ENCODE data around the gene PEBP1.

GRCh38 chr12:118107011-118107410 is 28.9 kb upstream of the PEBP1 start:
- TF ChIP-seq, protein P1, sequence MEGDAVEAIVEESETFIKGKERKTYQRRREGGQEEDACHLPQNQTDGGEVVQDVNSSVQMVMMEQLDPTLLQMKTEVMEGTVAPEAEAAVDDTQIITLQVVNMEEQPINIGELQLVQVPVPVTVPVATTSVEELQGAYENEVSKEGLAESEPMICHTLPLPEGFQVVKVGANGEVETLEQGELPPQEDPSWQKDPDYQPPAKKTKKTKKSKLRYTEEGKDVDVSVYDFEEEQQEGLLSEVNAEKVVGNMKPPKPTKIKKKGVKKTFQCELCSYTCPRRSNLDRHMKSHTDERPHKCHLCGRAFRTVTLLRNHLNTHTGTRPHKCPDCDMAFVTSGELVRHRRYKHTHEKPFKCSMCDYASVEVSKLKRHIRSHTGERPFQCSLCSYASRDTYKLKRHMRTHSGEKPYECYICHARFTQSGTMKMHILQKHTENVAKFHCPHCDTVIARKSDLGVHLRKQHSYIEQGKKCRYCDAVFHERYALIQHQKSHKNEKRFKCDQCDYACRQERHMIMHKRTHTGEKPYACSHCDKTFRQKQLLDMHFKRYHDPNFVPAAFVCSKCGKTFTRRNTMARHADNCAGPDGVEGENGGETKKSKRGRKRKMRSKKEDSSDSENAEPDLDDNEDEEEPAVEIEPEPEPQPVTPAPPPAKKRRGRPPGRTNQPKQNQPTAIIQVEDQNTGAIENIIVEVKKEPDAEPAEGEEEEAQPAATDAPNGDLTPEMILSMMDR (IDR thresholded peaks at IDR 0.05; ENCODE audit: low read depth, low read length) = no peak
- TF ChIP-seq MAX (IDR thresholded peaks at IDR 0.05; ENCODE audit: low read depth, low read length) = no peak
- TF ChIP-seq POLR2A (IDR thresholded peaks at IDR 0.05; ENCODE audit: extremely low read depth, insufficient read length) = no peak
- TF ChIP-seq MYC (IDR thresholded peaks at IDR 0.05; ENCODE audit: low read depth, low read length) = no peak
